Measurements from ENCODE around the gene B3GAT2. TPM values are rescaled to one million over a fixed set of nuclear protein-coding genes. Genes with fewer than 3 reads are reported as not detected.
A peak's percentile ranks its signal among the peaks of the same experiment; 100 is the strongest.

Gene B3GAT2
- total RNA-seq, 1 experiment from 2014 or later: not detected

DNA sequence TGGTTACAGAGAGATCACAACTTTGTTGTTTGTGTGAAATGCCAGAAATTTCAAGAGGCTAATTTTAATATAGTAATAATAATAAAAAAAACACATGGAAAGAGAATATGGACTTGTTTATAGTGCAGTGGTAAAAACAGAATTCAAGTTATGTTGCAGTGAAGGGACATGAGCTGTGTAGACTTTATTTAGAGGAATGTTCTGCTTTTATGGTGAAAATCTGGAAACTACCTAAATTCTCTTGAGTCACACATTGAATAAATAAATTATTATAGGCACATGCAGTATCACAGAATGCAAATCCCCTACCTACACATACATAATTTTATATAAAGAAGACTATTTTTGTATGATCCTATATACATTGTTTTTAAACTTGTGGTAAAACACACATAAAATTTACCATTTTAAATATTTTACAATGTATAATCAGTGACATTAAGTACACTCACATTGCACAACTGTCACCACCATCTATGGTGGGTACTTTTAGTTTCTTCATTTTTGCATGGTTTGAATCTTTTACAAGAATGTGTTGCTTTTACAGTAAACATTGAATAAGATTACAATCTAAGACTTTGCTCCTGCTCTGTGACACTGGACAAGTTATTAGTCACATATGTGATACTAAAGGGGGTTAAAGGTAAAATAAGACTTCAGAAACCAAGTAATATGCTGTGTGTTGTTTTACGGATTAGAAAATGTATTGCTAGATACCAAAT is 107.4 kb downstream of the B3GAT2 start:
- Histone ChIP-seq H3K4me2 (ENCODE audit: low read length) (peak overlapping the region; percentile 53), H3K4me3 (ENCODE audit: low read length) (no peak overlapping the region), H3K27ac (ENCODE audit: low read length) (peak overlapping the region; percentile 74), H3K36me3 (ENCODE audit: low read depth, low read length) (peaks cover 3% of the 10 kb centered on the region; the same call in 1 of the 2 replicates), H2AFZ (ENCODE audit: low read length) (no peak overlapping the region), H3K9me2 (replicated peaks; ENCODE audit: low read length) (no peaks in the 10 kb centered on the region), H3K79me2 (ENCODE audit: low read length) (no peaks in the 10 kb centered on the region), H3K9me3 (ENCODE audit: low read length) (no peaks in the 10 kb centered on the region), H4K20me1 (ENCODE audit: low read length) (no peaks in the 10 kb centered on the region), H3K4me1 (ENCODE audit: insufficient read depth, low read length) (peaks cover 15% of the 10 kb centered on the region), H3F3A (ENCODE audit: low read length, unreplicated experiment) (no peaks in the 10 kb centered on the region), H3K27me3 (ENCODE audit: low read length) (no peaks in the 10 kb centered on the region), H3K9ac (ENCODE audit: low read length) (no peak overlapping the region)
- intact Hi-C loops (cut with micrococcal nuclease): loop anchor here (1.0 kb wide), 1 partner anchor 38 kb away; no protein-coding TSS in a partner anchor
- no peak for TF ChIP-seq CTCF (conservative IDR thresholded peaks at IDR 0.05; ENCODE audit: low read depth, low read length)
- TF ChIP-seq EZH2 (IDR thresholded peaks at IDR 0.05; ENCODE audit: low read length, unreplicated experiment): no peak
- TF ChIP-seq EZH2phosphoT487 (IDR thresholded peaks at IDR 0.05; ENCODE audit: borderline replicate concordance, low read length): no peak
- BruUV-seq (replicated peaks): no TSS peak
- ATAC-seq: peak; percentile 91
- peak; percentile 58 for DNase-seq
- ChIA-PET POLR2A (ENCODE audit: unreplicated experiment) (no interaction called here), CTCF (interaction anchor here (0.6 kb wide), 1 partner anchor 741 kb away, joined by 5 read pairs; no protein-coding TSS in a partner anchor)

- TF ChIP-seq CTCF (conservative IDR thresholded peaks at IDR 0.05; ENCODE audit: low read depth, low read length): no peak
- no peak overlapping the region for H3K4me3 ChIP-seq (ENCODE audit: low read length)
- H3K4me2 ChIP-seq (ENCODE audit: low read length): no peak overlapping the region
- H3K9me3 ChIP-seq (ENCODE audit: low read length): no peaks in the 10 kb centered on the region
- intact Hi-C loops (cut with micrococcal nuclease): no loop called here
- H3K27me3 ChIP-seq (ENCODE audit: low read length): no peaks in the 10 kb centered on the region
- DNase-seq: no peak
- CTCF ChIA-PET: no interaction called here
- peaks cover 3% of the 10 kb centered on the region; the same call in 1 of the 2 replicates for H3K36me3 ChIP-seq (ENCODE audit: low read depth, low read length)
- no peak overlapping the region for H3K9ac ChIP-seq (ENCODE audit: low read length)
- POLR2A ChIA-PET (ENCODE audit: unreplicated experiment): interaction anchor here (0.7 kb wide), 1 partner anchor 19 kb away, joined by 3 read pairs; no protein-coding TSS in a partner anchor
- no peaks in the 10 kb centered on the region for H4K20me1 ChIP-seq (ENCODE audit: low read length)
- H3K27ac ChIP-seq (ENCODE audit: low read length): no peak overlapping the region
- H3K4me1 ChIP-seq (ENCODE audit: insufficient read depth, low read length): peaks cover 15% of the 10 kb centered on the region
- no peak overlapping the region for H2AFZ ChIP-seq (ENCODE audit: low read length)
- no peak for ATAC-seq
- H3K9me2 ChIP-seq (replicated peaks; ENCODE audit: low read length): no peaks in the 10 kb centered on the region
- BruUV-seq (replicated peaks): no TSS peak
- H3F3A ChIP-seq (ENCODE audit: low read length, unreplicated experiment): no peaks in the 10 kb centered on the region
- H3K79me2 ChIP-seq (ENCODE audit: low read length): no peaks in the 10 kb centered on the region
Measured at GRCh38 chr6:70847106-70848084, 109.5 kb downstream of the B3GAT2 start.
